Measurements from ENCODE around the gene GSDME. TPM values are rescaled to one million over a fixed set of nuclear protein-coding genes. Genes with fewer than 3 reads are reported as not detected.
A peak's percentile ranks its signal among the peaks of the same experiment; 100 is the strongest.
"Not testable (repeated sequence)": the region's sequence is repeated elsewhere in the genome, so short reads cannot be mapped to it uniquely, and the experiment has no call there.

The GSDME gene
- total RNA-seq, result 5.3 TPM
- long read RNA-seq, transcript GSDME-215 (10 exons, 2,250 nt), result major isoform, 5 of 6 reads
- long read RNA-seq, partial matches to known transcripts, result 1 of 6 reads
- long read RNA-seq, other reads (novel, unspliced or antisense), result 0 of 6 reads

- ATAC-seq (peak; percentile 97), DNase-seq (peak; percentile 83)
- intact Hi-C loops (cut with micrococcal nuclease), result no loop called here
Observed at GRCh38 chr7:24757353-24758275, at the start of gene GSDME. Gene GSDME, minus strand, starts transcription at chr7:24757464. Its CDS starts 7,690 bp downstream, at chr7:24749774.

DNA sequence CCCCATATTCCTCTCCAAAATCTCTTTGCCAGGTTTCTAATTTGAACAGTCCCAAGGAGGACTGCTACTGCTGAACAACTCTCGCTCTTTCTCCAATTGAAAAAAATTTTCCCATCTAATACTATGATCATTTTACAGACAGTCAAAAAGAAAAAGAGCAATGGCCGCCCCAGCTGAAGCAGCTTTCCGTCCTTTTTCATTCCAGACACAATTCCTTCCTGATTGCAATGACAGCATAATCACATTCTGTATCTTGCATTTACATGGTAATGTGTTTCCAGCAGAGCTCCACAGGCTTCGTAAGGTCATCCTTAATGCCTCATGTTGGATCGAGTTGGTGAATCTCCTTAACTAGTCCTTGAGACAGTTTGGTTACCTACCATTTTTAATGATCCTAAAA lies 45.0 kb upstream of the GSDME start:
- no peak for DNase-seq
- ATAC-seq, result no peak
- intact Hi-C loops (cut with micrococcal nuclease), result no loop called here

DNA sequence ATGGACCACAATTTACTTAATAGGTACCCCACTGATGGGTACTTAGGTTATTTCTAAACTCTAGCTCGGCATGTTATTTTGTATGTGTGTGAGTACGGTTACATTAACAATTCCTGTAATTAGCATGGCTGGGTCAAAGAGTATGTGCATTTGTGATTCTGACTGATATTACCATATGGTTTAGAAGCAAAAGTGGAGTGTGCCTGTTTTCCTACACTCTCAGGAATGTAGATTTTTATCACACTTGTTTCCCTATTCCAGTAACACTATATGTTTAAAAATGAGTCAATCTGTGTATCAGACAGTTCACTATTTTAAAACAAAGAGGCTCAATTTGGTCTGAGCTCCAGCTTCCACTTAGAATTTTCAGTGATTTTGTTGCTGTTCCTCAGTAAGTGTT lies 44.6 kb upstream of the GSDME start:
- ATAC-seq (no peak), DNase-seq (no peak)
- intact Hi-C loops (cut with micrococcal nuclease), result no loop called here

- intact Hi-C loops (cut with micrococcal nuclease), result no loop called here
- no peak for DNase-seq
- ATAC-seq, result no peak
Observed at GRCh38 chr7:24800667-24801066, 43.4 kb upstream of the GSDME start.

- intact Hi-C loops (cut with micrococcal nuclease), result no loop called here
- DNase-seq (no peak), ATAC-seq (no peak)
Observed at GRCh38 chr7:24800073-24800472, 42.8 kb upstream of the GSDME start.

DNA sequence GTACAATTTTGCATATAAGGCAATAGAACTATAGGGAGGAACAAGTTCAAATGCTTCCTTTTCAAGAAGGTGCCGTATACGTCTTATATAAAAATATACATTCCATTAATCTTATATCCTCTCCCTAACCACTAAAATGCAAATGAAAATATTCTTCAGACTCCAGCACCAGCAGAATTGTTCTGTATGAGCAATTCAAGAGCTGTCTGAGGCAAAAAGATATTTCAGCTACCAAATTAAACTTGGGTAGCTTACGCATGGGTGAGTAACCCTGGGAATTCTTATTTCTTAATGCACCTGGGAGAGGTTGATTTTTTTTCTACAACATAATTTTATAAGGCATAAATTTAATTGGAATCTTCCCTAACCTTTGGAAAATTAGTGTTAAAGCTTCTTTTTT lies 42.2 kb upstream of the GSDME start:
- intact Hi-C loops (cut with micrococcal nuclease), result no loop called here
- DNase-seq (no peak), ATAC-seq (no peak)

DNA sequence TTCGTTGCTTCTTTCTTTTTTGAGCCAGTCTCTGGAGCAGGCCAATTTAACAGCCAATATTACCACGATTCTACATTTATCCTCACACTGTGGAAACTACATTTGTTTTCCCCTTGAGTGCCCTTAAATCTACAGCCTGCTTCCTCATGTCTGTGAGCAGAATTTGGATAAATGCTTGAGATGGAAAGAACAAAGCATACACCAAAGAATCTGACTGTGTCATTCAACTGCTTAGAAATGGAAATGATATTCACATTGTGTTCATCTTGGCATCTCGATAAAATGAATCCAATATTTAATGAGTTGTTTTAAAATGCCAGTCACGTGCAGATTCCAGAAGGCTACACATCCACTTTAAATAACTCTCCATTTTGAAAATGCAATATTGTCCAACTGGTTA lies 41.0 kb upstream of the GSDME start:
- DNase-seq (no peak), ATAC-seq (no peak)
- intact Hi-C loops (cut with micrococcal nuclease), result no loop called here

DNA sequence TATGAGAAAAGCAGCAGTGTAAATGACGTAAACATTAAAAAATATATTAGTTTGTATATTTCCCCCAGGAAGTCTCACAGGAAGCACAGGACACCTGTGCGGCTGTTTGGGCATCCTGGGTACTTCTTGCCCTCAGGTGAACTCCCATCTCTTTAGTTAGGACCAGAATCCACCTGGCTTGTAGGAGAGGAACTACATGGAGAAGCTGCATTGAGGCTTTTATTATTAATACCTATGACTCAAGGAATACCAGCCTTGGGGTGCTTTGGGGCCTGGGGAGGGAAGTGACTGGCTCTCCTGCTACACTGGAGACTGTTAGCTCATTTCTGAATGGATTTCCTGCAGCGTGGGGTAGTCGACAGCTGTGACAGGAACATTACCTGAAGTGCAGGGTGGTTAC lies 40.0 kb upstream of the GSDME start:
- no peak for ATAC-seq
- intact Hi-C loops (cut with micrococcal nuclease), result no loop called here
- no peak for DNase-seq

DNA sequence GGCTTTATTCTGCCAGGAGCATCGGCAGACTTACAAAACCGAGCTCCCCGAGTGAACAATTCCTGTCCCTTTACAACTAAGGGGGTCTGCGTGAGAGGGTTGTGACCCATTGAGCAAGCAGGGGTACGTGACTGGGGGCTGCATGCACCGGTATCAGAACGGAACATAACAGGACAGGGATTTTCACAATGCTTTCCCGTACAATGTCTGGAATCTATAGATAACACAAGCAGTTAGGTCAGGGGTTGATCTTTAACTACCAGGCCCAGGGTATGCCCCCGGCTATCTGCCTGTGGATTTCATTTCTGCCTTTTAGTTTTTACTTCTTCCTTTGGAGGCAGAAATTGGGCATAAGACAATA lies 38.1 kb upstream of the GSDME start:
- ATAC-seq (no peak), DNase-seq (no peak)
- intact Hi-C loops (cut with micrococcal nuclease), result no loop called here

DNA sequence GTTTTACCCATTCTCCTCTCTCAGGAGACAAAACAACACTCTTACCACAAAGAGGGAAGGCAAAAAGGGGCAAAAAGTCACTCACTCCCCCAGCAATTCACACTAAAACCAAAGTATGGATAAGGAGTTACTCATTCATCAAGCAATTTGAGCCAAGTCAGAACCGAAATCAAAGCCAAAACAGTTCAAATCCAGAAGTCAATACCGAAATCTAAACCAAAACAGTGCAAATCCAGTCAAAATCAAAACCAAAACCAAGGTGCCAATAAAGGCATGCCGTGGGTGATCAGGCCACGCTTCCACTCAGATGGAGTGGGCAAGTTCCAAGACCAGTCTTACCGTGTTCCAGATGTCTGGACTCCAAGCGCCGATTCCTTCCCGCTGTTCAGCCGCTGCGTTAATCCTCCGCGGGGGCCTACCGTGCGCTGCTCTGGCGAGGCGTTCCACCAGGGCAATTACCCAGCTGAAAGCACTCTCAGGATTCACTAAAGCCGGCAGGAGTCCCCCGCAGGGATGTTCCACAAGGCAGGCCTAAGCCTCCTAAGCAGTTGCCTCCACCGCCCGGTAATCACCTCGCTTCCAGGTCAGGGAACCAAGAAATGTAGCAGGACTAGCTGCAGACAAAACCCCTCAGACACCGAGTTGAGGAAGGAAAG lies 37.6 kb upstream of the GSDME start:
- DNase-seq; intact Hi-C loops (cut with micrococcal nuclease); ATAC-seq: not testable (repeated sequence)

- ATAC-seq (no peak), DNase-seq (no peak)
- intact Hi-C loops (cut with micrococcal nuclease), result no loop called here
Observed at GRCh38 chr7:24793982-24794648, 36.9 kb upstream of the GSDME start.

DNA sequence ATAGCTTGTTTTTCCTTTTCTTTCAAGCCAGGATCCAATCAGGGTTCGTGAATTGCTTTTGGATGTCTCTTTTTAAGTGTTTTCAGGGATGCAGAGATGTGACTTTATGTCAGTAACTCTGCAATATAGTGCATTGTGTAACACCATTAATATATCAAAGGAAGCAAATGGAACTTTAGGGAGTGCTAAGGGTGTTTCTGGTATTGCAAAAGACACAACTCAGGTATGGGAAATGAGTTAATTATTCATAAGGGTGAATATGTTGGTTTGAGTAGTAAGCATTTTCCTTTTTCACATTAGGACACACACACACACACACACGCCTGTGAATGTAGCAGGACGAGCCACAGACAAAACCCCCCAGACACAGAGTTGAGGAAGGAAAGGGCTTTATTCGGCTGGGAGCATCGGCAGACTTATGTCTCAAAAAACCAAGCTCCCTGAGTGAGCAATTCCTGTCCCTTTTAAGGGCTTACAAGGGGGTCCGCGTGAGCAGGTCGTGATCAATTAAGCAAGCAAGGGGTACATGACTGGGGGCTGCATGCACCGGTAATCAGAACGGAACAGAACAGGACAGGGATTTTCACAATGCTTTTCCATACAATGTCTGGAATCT lies 31.8 kb upstream of the GSDME start:
- intact Hi-C loops (cut with micrococcal nuclease), result no loop called here
- DNase-seq (no peak), ATAC-seq (no peak)

GRCh38 chr7:24788075-24788474 lies 30.8 kb upstream of the GSDME start:
- intact Hi-C loops (cut with micrococcal nuclease), result no loop called here
- ATAC-seq, result no peak
- DNase-seq, result no peak

DNA sequence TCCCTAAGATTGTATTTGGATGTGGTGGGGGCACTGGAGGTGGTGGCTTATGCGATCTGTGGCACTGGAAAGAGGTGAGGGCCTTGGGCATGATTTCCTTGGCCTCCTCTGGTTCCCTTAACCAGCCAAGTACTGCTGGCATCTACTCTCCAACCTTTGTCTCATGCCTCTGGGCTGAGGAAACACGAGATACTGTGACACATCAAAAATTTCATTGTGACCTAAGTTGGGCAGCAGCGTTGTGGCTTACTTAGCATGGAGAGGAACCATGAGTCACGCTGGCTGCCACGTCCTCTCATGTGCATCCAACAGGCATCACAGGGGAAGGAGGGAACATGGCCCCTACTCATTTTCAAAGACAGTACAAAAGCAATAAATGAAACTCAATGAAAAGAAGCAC lies 29.7 kb upstream of the GSDME start:
- DNase-seq, result no peak
- ATAC-seq, result peak; percentile 39
- intact Hi-C loops (cut with micrococcal nuclease), result no loop called here

GRCh38 chr7:24786306-24786705 lies 29.0 kb upstream of the GSDME start:
- ATAC-seq, result no peak
- DNase-seq, result no peak
- intact Hi-C loops (cut with micrococcal nuclease), result no loop called here

GRCh38 chr7:24784277-24784676 lies 27.0 kb upstream of the GSDME start:
- ATAC-seq, result no peak
- DNase-seq, result no peak
- intact Hi-C loops (cut with micrococcal nuclease), result no loop called here

GRCh38 chr7:24783698-24784097 lies 26.4 kb upstream of the GSDME start:
- DNase-seq (no peak), ATAC-seq (no peak)
- intact Hi-C loops (cut with micrococcal nuclease), result no loop called here

DNA sequence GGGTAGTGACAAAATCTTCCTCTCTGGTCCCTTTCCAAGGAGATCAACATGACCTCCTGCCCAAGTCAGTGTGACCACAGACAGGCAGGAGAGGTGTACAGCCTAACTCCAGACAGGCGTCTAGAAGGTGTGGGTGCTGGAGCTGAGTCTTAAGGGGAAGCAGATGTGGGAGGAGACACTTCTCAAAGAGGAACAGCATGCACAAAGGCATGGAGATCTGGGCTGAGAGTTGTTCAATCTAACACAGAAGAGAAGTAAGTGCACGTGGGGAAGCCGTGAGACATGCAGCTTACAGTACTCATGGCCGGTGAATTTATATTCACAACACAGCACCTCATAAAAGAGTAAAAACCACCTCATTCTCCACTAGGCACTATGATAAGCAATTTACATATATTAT lies 23.8 kb upstream of the GSDME start:
- DNase-seq (no peak), ATAC-seq (peak; percentile 24)
- intact Hi-C loops (cut with micrococcal nuclease), result no loop called here

DNA sequence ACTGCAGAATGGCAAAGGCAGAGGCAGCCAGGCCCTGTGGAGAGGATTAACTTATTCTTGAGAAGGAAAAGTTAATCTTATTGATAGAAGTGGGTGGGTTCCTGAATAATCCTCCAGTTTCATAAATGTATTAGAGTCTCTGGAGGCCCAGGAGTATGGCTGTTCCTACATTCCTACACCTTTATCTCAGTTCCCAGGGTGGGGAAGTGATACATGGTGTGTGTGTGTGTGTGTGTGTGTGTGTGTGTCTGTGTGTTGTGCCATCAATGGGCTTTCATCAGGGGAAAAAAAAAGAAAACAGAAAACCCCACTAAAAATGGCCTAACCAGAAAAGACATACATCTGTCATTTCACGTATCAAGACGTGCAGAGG lies 22.0 kb upstream of the GSDME start:
- ATAC-seq, result peak; percentile 15
- intact Hi-C loops (cut with micrococcal nuclease), result no loop called here
- DNase-seq, result no peak
